Ishikawa (cell line): Measurements from ENCODE around the gene NDRG2.

ENCODE experiments used
- CEBPB ChIP-seq: IDR thresholded peaks from 2 replicates; pipeline ENCODE4 v1.6.1; 2012
- CREB1 ChIP-seq: IDR thresholded peaks from 2 replicates; pipeline ENCODE4 v1.6.1; 2012; ENCODE audit warnings: low read depth
- EGR1 ChIP-seq: IDR thresholded peaks from 2 replicates; pipeline ENCODE4 v1.6.1; 2012
- EP300 ChIP-seq: IDR thresholded peaks from 2 replicates; pipeline ENCODE4 v1.6.1; 2012; ENCODE audit warnings: borderline replicate concordance
- FOXM1 ChIP-seq: IDR thresholded peaks from 2 replicates; pipeline ENCODE4 v1.6.1; 2012; ENCODE audit warnings: low read depth, borderline replicate concordance
- NFIC ChIP-seq: IDR thresholded peaks from 2 replicates; pipeline ENCODE4 v1.6.1; 2012
- RAD21 ChIP-seq: IDR thresholded peaks from 2 replicates; pipeline ENCODE4 v1.6.1; 2012; ENCODE audit warnings: low read depth
- TAF1 ChIP-seq: IDR thresholded peaks from 2 replicates; pipeline ENCODE4 v1.6.1; 2012; ENCODE audit warnings: low read depth, mild to moderate bottlenecking
- TCF12 ChIP-seq: IDR thresholded peaks from 2 replicates; pipeline ENCODE4 v1.6.1; 2012; ENCODE audit warnings: low read depth
- TEAD4 ChIP-seq: IDR thresholded peaks from 2 replicates; pipeline ENCODE4 v1.6.1; 2012
- YY1 ChIP-seq: IDR thresholded peaks from 2 replicates; pipeline ENCODE4 v1.6.1; 2012; ENCODE audit warnings: low read depth
- ZBTB7A ChIP-seq: IDR thresholded peaks from 2 replicates; pipeline ENCODE4 v1.6.1; 2012; ENCODE audit warnings: low read depth
- TF ChIP-seq, protein P1 (sequence below): IDR thresholded peaks from 2 replicates; pipeline ENCODE4 v1.6.1; 2012
- TF ChIP-seq, protein P2 (sequence below): IDR thresholded peaks from 2 replicates; pipeline ENCODE4 v1.6.1; 2012; ENCODE audit warnings: low read depth, mild to moderate bottlenecking
- TF ChIP-seq, protein P3 (sequence below): IDR thresholded peaks from 2 replicates; pipeline ENCODE4 v1.6.1; 2012

Gene NDRG2

DNA sequence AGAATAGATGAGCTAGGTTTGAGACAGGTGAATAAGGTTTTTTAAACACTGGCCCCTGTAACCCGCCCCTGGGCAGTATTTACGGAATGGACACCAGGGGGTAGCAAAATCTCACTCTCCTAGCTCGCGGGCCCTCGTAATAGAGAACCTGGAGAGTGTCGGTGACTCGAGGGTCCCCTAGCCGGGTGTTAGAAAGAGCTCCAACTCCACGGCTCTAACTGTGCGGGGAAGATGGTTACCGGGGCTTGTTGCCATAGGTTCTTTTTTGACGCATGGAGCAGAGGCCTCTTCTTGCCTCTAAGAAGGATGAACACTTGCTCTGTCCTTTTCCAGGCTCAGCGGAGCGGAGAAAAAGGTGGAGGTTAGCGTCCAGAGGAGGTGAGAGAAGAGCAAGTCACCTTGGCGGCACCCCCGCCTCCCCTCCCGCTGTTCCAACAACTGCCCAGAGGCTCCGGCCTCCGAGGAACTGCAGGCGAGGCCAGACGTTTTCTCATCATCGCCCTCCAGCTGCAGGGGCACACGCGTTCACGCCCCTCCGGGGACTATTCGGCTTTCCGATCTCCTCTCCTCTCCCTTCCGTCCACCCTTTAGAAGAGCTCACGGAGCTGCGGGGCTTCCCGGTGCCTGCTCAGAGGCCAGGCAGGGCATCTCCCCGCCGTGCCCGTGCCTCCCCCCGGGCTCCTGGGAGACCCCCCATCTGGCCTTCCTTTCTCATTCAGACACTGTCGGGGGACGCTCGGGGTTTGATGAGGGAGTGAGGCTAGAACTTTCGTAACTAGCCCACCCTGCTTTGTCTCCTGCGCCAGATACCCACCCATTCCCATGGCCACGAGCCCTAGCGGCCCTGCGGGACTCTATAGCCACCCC lies 43.9 kb upstream of the NDRG2 start:
- no peak for TF ChIP-seq FOXM1
- TF ChIP-seq, protein P1, sequence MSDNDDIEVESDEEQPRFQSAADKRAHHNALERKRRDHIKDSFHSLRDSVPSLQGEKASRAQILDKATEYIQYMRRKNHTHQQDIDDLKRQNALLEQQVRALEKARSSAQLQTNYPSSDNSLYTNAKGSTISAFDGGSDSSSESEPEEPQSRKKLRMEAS, result no peak
- peak; percentile 65 for TF ChIP-seq RAD21
- TF ChIP-seq YY1, result no peak
- TF ChIP-seq, protein P2, sequence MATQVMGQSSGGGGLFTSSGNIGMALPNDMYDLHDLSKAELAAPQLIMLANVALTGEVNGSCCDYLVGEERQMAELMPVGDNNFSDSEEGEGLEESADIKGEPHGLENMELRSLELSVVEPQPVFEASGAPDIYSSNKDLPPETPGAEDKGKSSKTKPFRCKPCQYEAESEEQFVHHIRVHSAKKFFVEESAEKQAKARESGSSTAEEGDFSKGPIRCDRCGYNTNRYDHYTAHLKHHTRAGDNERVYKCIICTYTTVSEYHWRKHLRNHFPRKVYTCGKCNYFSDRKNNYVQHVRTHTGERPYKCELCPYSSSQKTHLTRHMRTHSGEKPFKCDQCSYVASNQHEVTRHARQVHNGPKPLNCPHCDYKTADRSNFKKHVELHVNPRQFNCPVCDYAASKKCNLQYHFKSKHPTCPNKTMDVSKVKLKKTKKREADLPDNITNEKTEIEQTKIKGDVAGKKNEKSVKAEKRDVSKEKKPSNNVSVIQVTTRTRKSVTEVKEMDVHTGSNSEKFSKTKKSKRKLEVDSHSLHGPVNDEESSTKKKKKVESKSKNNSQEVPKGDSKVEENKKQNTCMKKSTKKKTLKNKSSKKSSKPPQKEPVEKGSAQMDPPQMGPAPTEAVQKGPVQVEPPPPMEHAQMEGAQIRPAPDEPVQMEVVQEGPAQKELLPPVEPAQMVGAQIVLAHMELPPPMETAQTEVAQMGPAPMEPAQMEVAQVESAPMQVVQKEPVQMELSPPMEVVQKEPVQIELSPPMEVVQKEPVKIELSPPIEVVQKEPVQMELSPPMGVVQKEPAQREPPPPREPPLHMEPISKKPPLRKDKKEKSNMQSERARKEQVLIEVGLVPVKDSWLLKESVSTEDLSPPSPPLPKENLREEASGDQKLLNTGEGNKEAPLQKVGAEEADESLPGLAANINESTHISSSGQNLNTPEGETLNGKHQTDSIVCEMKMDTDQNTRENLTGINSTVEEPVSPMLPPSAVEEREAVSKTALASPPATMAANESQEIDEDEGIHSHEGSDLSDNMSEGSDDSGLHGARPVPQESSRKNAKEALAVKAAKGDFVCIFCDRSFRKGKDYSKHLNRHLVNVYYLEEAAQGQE, result no peak
- no peak for TF ChIP-seq CEBPB

DNA sequence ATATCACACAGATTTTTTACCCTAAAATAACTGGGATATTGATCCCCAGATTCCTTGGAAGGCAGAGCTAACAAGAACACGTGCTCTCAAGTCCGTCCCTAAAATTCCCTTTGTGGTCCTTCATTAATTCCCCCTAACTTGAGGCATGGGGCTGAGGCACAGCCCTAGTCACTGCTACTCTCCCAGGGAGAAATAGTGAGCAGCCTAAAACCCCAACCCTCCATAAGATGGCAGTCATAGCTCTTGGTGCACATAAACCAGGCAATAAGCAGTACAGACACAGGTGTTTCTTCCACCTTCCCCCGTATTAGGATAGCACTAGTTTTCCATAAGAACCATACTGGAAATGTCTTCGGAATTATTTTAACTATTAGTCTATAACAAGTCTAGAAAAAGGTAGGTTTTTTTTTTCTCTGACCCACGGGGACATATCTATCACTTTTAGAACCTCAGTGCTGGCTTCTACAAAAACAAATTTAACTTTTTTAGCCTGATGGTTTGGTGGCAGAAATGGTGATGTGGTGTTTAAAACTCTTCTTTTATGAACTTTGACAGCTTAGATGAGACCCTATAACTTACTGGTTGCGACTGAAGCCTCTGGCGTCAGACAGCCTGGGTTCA lies 42.1 kb upstream of the NDRG2 start:
- TF ChIP-seq EGR1 (no peak), YY1 (no peak), CEBPB (no peak), RAD21 (peak; percentile 64), TAF1 (no peak), CREB1 (no peak), TEAD4 (no peak), ZBTB7A (no peak)
- TF ChIP-seq, protein P3, sequence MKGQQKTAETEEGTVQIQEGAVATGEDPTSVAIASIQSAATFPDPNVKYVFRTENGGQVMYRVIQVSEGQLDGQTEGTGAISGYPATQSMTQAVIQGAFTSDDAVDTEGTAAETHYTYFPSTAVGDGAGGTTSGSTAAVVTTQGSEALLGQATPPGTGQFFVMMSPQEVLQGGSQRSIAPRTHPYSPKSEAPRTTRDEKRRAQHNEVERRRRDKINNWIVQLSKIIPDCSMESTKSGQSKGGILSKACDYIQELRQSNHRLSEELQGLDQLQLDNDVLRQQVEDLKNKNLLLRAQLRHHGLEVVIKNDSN, result no peak

DNA sequence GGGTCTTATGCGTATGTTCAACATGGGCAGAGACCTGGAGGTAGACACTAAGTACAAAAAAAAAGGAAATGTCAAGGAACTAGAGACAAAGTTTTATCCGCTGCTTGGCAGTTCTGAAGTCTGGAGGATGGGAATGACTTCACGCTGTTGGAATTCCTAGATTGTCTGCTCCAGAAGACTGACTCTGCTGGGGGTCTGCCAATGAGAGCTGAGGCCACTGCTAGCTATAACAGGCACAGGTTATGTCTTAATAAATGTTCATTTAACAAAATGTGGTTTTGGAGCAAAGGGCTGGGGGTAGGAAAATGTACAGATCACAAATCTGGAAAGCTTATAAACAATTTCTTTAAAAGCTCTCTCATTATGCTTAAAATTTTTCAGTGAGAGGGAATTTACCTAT lies 38.6 kb upstream of the NDRG2 start:
- no peak for TF ChIP-seq ZBTB7A
- TF ChIP-seq, protein P3, result no peak
- TF ChIP-seq TEAD4, result peak; percentile 68

DNA sequence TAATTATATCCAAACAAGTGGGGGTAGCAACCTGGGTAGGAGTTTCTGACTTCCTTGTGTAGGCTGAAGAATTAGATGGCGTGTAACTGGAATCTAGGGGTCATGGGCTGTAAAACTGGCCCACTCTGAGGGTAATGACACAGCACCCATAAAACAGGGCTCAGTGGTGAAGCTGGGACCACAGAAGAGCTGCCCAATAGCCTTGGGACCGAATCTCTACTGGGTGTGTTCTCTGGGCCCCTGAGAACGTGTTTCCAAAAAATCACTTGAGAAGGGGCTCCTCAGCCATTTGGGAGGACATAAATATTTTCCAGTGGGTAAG lies 36.4 kb upstream of the NDRG2 start:
- no peak for TF ChIP-seq TAF1
- no peak for TF ChIP-seq CEBPB
- no peak for TF ChIP-seq NFIC
- TF ChIP-seq, protein P1, result no peak
- TF ChIP-seq, protein P3, result no peak
- no peak for TF ChIP-seq EGR1
- TF ChIP-seq YY1, result no peak
- no peak for TF ChIP-seq FOXM1
- no peak for TF ChIP-seq TEAD4
- TF ChIP-seq EP300, result no peak
- TF ChIP-seq CREB1, result no peak
- TF ChIP-seq RAD21, result no peak
- TF ChIP-seq TCF12, result no peak
- TF ChIP-seq ZBTB7A, result no peak
- TF ChIP-seq, protein P2, result no peak

DNA sequence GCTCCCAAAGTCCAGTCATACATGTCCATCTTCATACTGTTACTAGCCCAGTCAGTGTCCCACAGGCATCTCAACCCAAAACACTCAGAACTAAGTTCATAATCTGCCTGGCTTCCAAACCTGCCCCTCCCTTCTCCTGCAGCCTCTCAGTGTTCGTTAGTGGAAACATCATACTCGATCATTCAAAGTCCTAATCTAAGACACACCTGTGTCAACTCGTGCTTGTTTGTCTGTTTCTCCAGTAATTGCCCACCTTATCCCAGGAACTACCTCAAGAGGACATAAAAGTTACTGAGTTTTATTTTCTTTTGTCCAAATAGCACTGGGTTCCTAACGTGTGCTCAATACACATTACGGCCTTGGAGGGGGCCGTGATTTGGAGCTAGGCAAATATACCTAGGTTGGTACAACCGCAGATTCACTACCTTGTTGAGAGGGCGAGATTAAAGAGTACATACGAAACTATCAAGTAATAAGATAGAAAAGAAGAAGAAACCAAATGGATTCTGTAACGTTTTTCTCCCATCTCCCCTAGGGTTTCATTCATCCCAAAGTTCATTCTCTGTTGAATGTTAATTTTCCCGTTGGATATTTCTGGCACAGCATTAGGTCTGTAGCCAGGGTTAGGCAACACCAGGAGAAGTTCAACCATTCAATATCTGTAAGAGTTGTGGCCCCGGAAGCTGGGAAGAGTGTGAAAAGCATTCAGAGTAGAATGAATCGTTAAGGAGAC lies 35.9 kb upstream of the NDRG2 start:
- TF ChIP-seq TCF12 (no peak), YY1 (no peak), CREB1 (no peak), RAD21 (no peak), EGR1 (no peak), CEBPB (no peak), FOXM1 (no peak), NFIC (no peak), ZBTB7A (no peak), EP300 (no peak), TEAD4 (no peak)
- TF ChIP-seq, protein P2, result no peak
- TF ChIP-seq, protein P1, result no peak
- TF ChIP-seq, protein P3, result no peak
